ENCODE data around the gene DDI2. TPM values are rescaled to one million over a fixed set of nuclear protein-coding genes. Genes with fewer than 3 reads are reported as not detected.
A peak's percentile ranks its signal among the peaks of the same experiment; 100 is the strongest.

The DDI2 gene
- total RNA-seq, 2 experiments from 2014 or later: 33.7 to 34.9 TPM

DNA sequence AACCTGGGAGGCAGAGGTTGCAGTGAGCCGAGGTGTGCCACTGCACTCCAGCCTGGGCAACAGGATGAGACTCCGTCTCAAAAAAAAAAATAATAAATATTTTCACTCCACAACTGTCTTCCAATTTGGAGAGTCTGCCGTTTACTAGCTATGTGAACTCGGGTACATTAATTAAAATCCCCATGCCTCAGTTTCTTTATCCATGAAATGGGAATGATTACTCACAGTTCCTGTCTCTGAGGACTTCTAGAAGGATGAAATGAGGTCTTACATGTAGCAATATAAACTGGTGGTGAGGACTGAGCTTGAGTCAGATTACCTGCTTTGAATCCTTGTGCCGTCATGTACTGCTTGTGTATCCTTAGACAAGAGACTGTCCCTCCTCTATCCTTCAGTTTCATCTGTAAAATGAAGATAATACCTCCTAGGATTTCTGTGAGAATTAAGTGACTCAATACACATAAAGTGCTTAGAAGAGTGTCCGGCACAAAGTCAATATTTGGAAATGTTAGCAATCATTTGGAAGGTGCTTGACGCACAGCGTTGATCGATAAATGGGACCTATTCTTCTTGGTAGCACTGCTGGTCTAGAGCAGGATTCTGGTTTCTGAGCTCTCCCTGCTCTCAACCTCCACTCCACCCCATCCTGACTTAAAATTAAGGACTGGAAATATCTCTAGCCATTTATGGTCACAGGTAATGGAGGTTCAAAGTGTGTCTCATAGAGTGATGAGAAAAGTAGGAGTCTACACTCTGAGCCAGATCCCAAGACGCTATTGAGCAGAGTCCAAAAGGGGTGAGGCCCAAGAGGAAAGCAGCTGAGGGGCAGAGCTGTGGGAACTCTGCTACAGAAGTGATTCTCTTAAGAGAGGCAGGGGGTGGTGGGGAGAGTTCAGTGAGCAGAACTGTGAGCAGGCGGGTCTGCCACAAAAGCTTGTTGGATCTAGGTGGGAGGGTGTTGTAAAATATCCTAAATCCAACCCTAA is 11.6 kb upstream of the DDI2 start:
- ATAC-seq (no peak), DNase-seq (no peak)
- H3K27ac Mint-ChIP-seq: no peak overlapping the region
- no peaks in the 10 kb centered on the region for H3K36me3 Mint-ChIP-seq (ENCODE audit: low read depth)
- ChIA-PET POLR2A (interaction anchor here (1.8 kb wide), 1 partner anchor 10 kb away, joined by 6 read pairs; no protein-coding TSS in a partner anchor), CTCF (interaction anchor here (0.8 to 1.6 kb wide), 2 partner anchors 15 to 26 kb away, joined by 3 read pairs; no protein-coding TSS in a partner anchor)
- TF ChIP-seq, protein P1, sequence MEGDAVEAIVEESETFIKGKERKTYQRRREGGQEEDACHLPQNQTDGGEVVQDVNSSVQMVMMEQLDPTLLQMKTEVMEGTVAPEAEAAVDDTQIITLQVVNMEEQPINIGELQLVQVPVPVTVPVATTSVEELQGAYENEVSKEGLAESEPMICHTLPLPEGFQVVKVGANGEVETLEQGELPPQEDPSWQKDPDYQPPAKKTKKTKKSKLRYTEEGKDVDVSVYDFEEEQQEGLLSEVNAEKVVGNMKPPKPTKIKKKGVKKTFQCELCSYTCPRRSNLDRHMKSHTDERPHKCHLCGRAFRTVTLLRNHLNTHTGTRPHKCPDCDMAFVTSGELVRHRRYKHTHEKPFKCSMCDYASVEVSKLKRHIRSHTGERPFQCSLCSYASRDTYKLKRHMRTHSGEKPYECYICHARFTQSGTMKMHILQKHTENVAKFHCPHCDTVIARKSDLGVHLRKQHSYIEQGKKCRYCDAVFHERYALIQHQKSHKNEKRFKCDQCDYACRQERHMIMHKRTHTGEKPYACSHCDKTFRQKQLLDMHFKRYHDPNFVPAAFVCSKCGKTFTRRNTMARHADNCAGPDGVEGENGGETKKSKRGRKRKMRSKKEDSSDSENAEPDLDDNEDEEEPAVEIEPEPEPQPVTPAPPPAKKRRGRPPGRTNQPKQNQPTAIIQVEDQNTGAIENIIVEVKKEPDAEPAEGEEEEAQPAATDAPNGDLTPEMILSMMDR (IDR thresholded peaks at IDR 0.05): no peak
- H3K4me1 Mint-ChIP-seq (ENCODE audit: low read depth): peaks cover 6% of the 10 kb centered on the region
- H3K4me3 Mint-ChIP-seq: no peak overlapping the region
- intact Hi-C loops (cut with micrococcal nuclease): no loop called here
- no peaks in the 10 kb centered on the region for H3K9me3 Mint-ChIP-seq
- no peaks in the 10 kb centered on the region for H3K27me3 Mint-ChIP-seq

DNA sequence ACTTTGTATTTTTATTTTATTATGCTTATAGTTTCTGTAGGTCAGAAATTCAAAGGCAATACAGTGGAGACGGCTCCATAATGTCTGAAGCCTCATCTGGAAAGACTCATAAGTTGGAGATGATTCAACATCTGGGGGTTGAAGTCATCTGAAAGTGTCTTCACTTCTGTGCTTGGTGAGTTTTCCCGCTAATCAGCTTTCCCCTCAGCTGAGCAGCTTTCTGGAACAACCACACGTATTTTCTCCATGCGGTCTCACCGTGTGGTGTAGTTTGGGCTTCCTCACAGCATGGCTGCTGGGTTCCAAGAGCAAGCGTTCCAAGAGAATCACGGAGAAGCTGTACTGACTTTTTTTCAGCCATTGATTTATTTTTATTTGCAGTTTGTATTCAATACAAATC is 7.6 kb upstream of the DDI2 start:
- no peaks in the 10 kb centered on the region for H3K4me1 Mint-ChIP-seq (ENCODE audit: low read depth)
- ATAC-seq (no peak), DNase-seq (no peak)
- TF ChIP-seq, protein P1 (IDR thresholded peaks at IDR 0.05): no peak
- H3K27me3 Mint-ChIP-seq: no peaks in the 10 kb centered on the region
- no peak overlapping the region for H3K4me3 Mint-ChIP-seq
- intact Hi-C loops (cut with micrococcal nuclease): no loop called here
- no peaks in the 10 kb centered on the region for H3K36me3 Mint-ChIP-seq (ENCODE audit: low read depth)
- H3K27ac Mint-ChIP-seq: no peak overlapping the region
- ChIA-PET CTCF (no interaction called here), POLR2A (interaction anchor here (1.2 kb wide), 1 partner anchor 9 kb away, joined by 3 read pairs; no protein-coding TSS in a partner anchor)
- no peaks in the 10 kb centered on the region for H3K9me3 Mint-ChIP-seq

DNA sequence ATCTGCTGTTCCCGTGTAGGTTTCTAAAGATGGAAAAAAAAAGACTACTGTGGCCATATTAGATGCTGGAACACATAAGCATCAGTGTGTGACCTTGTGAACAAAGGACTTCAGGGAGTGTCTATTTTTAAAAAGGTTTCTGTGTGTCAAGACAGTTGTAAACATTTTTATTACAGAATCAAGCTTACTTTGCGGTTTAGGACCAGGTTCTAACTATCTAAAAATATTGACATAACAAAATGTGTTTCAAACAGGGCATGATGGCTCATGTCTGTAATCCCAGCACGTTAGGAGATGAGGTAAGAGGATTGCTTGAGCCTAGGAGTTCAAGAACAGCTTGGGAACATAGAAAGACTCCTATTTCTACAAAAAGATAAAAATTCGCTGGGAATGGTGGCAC is 7.1 kb upstream of the DDI2 start:
- intact Hi-C loops (cut with micrococcal nuclease): no loop called here

DNA sequence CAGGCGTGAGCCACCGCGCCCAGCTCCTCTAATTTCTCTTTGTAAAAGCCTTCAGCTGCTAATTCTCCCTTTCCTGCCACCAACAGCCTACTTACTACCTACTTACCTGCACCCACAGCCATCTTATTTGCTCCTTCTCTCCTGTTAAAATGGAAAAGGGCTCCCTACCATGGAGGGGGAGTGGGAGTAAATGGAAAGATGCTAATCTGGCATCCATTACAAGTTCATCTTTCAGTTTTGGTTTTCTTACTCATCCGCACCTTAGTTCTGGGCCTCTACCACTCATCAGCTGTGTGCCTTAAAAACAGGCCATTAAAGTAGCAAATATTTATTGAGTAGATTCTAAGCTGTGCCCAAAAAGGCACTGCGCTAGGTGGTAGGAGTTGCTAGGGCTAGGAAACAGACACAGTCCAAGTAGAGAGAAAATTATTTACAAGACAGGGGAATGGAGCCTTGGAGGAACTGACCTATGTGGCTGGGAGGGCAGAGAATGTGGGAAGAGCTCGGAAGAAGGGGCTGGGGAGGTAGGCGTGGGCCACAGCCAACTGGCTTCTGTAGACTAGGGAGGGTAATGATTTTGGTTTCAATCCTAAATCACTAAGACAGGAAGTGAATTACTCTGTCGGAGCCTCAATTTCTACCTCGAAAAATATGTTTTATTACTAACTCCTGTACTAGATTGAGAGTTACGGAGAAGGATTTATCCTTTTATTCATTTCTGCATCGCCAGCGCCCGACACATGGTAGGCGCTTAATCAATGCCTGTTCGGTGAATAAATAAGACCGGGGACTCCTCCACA is 685 bp upstream of the DDI2 start:
- TF ChIP-seq, protein P1 (IDR thresholded peaks at IDR 0.05): no peak
- DNase-seq (no peak), ATAC-seq (peak; percentile 28)
- CTCF ChIA-PET: interaction anchor here (1.4 kb wide), 1 partner anchor 13 kb away, joined by 5 read pairs; no protein-coding TSS in a partner anchor
- Mint-ChIP-seq H3K4me1 (ENCODE audit: low read depth) (peaks cover 36% of the 10 kb centered on the region), H3K27ac (peak overlapping the region; percentile 88), H3K4me3 (peak overlapping the region; percentile 83), H3K27me3 (no peaks in the 10 kb centered on the region), H3K36me3 (ENCODE audit: low read depth) (peaks cover 25% of the 10 kb centered on the region), H3K9me3 (no peaks in the 10 kb centered on the region)
- intact Hi-C loops (cut with micrococcal nuclease): loop anchor here (5.0 kb wide), 1 partner anchor 89 kb away; the partner anchor contains the start of gene DNAJC16
- POLR2A ChIA-PET: interaction anchor here (1.3 to 3.1 kb wide), 2 partner anchors 12 to 37 kb away, joined by 6 to 14 read pairs; no protein-coding TSS in a partner anchor

More for the DNA sequence above, 7.1 kb upstream of the DDI2 start:
- TF ChIP-seq, protein P1 (IDR thresholded peaks at IDR 0.05): no peak
- ATAC-seq (no peak), DNase-seq (no peak)
- H3K36me3 Mint-ChIP-seq (ENCODE audit: low read depth): no peaks in the 10 kb centered on the region
- POLR2A ChIA-PET: interaction anchor here (1.2 kb wide), 1 partner anchor 8 kb away, joined by 3 read pairs; no protein-coding TSS in a partner anchor
- no peak overlapping the region for H3K4me3 Mint-ChIP-seq
- no peaks in the 10 kb centered on the region for H3K27me3 Mint-ChIP-seq
- CTCF ChIA-PET: no interaction called here
- H3K4me1 Mint-ChIP-seq (ENCODE audit: low read depth): no peaks in the 10 kb centered on the region
- no peaks in the 10 kb centered on the region for H3K9me3 Mint-ChIP-seq
- no peak overlapping the region for H3K27ac Mint-ChIP-seq

Measured in activated CD8-positive, alpha-beta T cell treated with anti-CD3 and anti-CD28 coated beads for 36 hours (primary cell).